HG03575 (cell line): Measurements from ENCODE around the gene CCDC9.
"Not testable (repeated sequence)": the region's sequence is repeated elsewhere in the genome, so short reads cannot be mapped to it uniquely, and the experiment has no call there.

Experiments
- ATAC-seq: cut with Tn5 transposase; IDR thresholded peaks from one replicate; pipeline ENCODE4 v1.9.1; 2021; ENCODE audit not compliant: unreplicated experiment, insufficient number of reproducible peaks, low FRiP score; ENCODE audit errors: extremely low read depth

CCDC9 gene

GRCh38 chr19:47231215-47232054 lies 24.9 kb upstream of the CCDC9 start:
- ATAC-seq: no peak

GRCh38 chr19:47232422-47233211 lies 23.7 kb upstream of the CCDC9 start:
- no peak for ATAC-seq

DNA sequence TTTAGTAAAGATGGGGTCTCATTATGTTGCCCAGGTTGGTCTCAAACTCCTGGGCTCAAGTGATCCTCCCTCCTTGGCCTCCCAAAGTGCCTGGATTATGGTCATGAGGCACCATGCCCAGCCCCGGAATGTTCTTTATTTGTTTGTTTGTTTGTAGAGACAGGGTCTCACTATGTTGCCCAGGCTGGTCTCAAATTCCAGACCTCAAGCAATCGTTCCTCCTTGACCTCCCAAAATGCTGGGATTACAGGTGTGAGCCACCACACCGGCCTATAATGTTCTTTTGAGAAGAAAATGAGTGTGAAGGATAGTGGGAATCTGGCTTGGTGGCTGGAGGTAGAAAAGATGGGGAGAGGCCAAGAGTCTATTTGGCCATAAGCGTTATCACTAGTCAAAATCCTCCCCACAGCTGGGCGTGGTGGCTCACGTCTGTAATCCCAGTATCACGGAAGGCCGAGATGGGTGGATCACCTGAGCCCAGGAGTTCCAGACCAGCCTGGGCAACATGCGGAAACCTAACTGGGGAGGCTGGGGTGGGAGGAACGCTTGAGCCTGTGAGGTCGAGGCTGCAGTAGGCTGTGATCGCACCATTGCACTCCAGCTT lies 20.2 kb upstream of the CCDC9 start:
- no peak for ATAC-seq

DNA sequence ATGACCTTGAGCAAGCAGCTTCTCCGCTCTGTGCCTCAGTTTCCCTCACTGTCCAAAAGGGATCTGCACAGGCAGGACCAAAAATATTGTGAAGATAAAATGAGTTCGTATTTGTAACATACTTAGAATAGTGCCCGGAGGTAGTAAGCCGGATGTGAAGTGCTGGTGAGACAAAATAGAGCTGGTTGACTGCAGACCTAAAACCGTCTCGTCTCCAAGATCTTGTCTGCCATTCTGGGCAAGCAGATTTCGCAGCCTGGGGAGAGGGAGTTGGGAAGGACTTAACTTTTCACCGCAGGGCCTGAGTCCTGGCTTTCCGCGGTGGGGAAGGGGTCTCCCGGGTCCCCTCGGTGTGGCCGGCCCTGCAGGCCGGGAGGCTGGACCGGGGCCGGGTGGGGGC lies 17.2 kb upstream of the CCDC9 start:
- ATAC-seq: no peak

- no peak for ATAC-seq
Observed at GRCh38 chr19:47239610-47240296, 16.6 kb upstream of the CCDC9 start.

- no peak for ATAC-seq
Observed at GRCh38 chr19:47240556-47240955, 15.8 kb upstream of the CCDC9 start.

DNA sequence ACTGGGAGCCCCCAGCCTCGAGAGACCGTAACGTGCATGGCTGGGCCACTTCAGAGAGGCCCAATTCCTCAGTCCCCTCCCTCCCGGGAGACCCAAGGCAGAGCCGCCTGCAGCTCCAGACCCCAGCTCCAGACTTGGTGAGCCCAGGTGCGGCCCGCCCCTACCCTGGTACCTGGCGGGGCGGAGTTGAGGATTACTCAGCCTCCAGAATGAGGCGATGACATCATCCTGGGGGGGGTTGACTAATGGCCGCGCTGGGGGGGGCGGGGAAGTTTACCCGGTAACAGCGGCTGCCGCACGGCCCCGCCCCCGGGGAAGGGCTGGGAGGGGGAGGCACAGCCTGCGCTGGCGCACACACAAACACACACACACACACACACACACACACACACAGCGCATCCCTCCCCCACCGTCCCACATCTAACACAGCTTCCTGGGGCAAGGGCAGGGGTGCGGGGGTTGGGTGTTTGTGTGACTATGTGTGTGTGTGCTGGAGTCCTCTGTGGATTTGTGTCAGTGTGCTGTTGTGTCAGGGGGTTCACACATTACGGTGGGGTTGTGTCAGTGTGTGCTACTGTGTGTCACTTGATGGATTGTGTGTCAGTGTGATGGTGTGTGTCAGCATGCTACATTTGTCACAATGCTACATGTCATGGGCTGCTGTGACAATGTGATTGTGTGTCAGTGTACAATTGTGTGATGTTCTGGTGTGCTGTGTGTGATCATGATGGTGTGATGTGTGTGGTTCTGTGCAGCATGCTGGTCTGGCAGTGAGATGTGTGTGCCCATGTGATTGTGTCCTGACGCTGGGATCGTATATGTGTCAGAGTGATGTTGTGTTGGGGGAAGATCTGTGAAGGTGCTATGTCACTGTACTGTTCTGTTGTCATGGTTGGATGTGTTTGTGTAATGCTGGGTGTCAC lies 15.1 kb upstream of the CCDC9 start:
- ATAC-seq: no peak

DNA sequence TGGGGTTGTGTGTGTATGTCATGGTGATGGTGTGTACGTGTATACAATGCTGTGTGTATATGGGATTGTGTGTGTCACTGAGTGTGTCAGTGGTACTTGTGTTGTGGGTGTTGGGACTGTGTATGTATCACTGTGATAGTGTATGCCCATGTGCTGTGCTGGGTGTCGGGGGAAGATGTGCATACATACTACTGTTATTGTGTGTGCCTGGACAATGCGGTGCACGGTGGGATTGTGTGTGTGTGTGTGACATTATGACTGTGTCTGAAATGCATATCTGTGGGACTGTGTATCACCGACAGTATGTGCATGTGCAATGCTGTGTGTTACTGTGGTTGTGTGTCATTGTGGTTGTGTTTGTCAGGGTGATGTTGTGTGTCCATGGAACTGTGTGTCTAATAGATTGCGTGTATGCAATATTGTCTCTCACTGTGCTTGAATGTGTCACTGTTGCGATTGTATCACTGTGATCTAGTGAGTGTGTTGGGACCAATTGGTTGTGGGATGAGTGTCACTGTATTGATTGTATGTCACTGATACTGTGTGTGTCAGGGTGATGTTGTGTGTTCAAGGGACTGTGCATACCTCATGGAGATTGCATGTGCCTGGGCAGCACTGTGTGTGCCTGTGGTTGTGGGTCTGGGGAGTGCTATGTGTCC lies 14.3 kb upstream of the CCDC9 start:
- ATAC-seq: no peak

GRCh38 chr19:47243364-47243775 lies 13.0 kb upstream of the CCDC9 start:
- ATAC-seq: no peak

DNA sequence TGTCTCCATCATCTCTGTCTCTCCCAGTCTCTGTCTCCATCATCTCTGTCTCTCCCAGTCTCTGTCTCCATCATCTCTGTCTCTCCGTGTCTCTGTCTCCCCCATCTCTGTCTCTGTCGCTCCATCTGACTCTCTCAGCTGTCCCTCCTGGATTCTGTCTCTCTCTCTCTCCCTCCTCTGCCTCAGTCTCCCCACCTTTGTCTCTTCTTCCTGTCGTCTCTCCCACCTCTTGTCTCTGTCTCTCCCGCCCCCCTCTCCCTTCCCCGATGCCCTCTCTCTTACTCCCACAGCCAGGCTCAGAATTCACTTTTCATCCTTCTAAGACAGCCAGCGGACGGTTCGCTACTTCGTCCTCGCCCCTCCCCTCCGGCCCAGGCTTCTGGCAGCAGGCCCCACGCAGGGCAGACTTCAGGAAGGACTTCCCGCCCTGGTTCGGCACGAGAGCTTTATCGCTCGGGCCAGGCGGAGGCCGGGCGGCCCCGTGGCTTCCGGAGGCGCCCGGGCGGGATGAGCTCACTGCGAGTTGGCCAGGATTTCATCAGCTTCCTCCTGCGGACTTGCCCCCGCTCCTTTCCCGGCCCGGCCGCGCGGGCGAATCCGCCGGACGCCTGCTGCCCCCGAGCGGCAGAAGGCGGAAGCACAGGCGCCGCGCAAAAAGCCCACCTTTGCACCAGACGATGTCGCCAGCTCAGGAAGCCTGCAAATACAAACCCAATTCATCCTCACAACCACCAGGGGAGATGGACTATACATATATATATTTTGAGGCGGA lies 12.4 kb upstream of the CCDC9 start:
- ATAC-seq: no peak

GRCh38 chr19:47247308-47247990 lies 8.9 kb upstream of the CCDC9 start:
- no peak for ATAC-seq

GRCh38 chr19:47253016-47253415 lies 3.3 kb upstream of the CCDC9 start:
- not testable (repeated sequence) for ATAC-seq

GRCh38 chr19:47253467-47253881 lies 2.9 kb upstream of the CCDC9 start:
- ATAC-seq: no peak

DNA sequence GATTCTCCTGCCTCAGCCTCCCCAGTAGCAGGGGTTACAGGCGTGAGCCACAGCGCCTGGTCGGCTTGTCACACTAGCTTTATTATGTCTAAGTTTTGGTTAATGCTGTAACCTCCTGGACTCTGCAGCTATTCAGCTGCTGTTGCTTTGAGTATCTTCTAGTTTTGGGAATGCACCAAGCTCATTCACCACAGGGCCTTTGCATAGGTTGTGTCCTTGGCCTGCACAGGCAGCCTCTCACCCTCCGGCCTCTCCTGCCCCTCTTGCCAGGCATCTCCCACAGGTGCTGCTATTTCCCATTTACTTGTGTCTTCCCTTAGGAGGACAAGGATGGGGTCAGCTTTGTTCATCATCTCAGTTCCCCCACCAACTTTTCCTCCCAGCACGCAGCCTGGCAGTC lies 2.4 kb upstream of the CCDC9 start:
- no peak for ATAC-seq

GRCh38 chr19:47256693-47257410 lies 527 bp downstream of the CCDC9 start:
- no peak for ATAC-seq
